HEK293 (cell line): ENCODE results near the gene TPR.

Experiments used
- BCL11A ChIP-seq: fragments of 450-650 bp; formaldehyde crosslinking; IDR thresholded peaks from 2 replicates; pipeline ENCODE4 v1.5.1; 2016; ENCODE audit warnings: low read depth, missing biosample characterization, missing genetic modification characterization
- BCL11B ChIP-seq: fragments of 450-650 bp; formaldehyde crosslinking; IDR thresholded peaks from 2 replicates; pipeline ENCODE4 v1.5.1; 2016; ENCODE audit warnings: low read depth, missing biosample characterization, missing genetic modification characterization
- CTCF ChIP-seq: fragments of 450-650 bp; formaldehyde crosslinking; IDR thresholded peaks from 2 replicates; pipeline ENCODE4 v1.5.1; 2016; ENCODE audit warnings: missing biosample characterization, missing genetic modification characterization
- ELK4 ChIP-seq: IDR thresholded peaks from 2 replicates; pipeline ENCODE4 v1.6.1; 2011; ENCODE audit warnings: mild to moderate bottlenecking, low read depth, low read length, borderline replicate concordance
- INSM2 ChIP-seq: fragments of 450-650 bp; formaldehyde crosslinking; IDR thresholded peaks from 2 replicates; pipeline ENCODE4 v1.5.1; 2016; ENCODE audit warnings: missing biosample characterization, missing genetic modification characterization
- KLF9 ChIP-seq: fragments of 450-650 bp; formaldehyde crosslinking; IDR thresholded peaks from 2 replicates; pipeline ENCODE4 v1.5.1; 2016; ENCODE audit warnings: missing biosample characterization, missing genetic modification characterization, low read depth
- MZF1 ChIP-seq: fragments of 450-650 bp; formaldehyde crosslinking; IDR thresholded peaks from 2 replicates; pipeline ENCODE4 v1.5.1; 2017; ENCODE audit warnings: missing biosample characterization, missing genetic modification characterization, borderline replicate concordance
- OVOL3 ChIP-seq: fragments of 450-650 bp; formaldehyde crosslinking; IDR thresholded peaks from 2 replicates; pipeline ENCODE4 v1.5.1; 2016; ENCODE audit warnings: missing biosample characterization, missing genetic modification characterization
- REST ChIP-seq: fragments of 450-650 bp; formaldehyde crosslinking; IDR thresholded peaks from 2 replicates; pipeline ENCODE4 v1.5.1; 2016; ENCODE audit warnings: missing biosample characterization, missing genetic modification characterization
- SALL2 ChIP-seq: fragments of 450-650 bp; formaldehyde crosslinking; IDR thresholded peaks from 2 replicates; pipeline ENCODE4 v1.5.0; 2017; ENCODE audit warnings: missing biosample characterization, mild to moderate bottlenecking, missing genetic modification characterization, borderline replicate concordance
- SCRT2 ChIP-seq: fragments of 450-650 bp; formaldehyde crosslinking; IDR thresholded peaks from 2 replicates; pipeline ENCODE4 v1.5.1; 2016; ENCODE audit warnings: missing biosample characterization, missing genetic modification characterization
- SP3 ChIP-seq: fragments of 450-650 bp; formaldehyde crosslinking; IDR thresholded peaks from 2 replicates; pipeline ENCODE4 v1.5.1; 2016; ENCODE audit warnings: missing biosample characterization, missing genetic modification characterization
- YY2 ChIP-seq: fragments of 450-650 bp; formaldehyde crosslinking; IDR thresholded peaks from 2 replicates; pipeline ENCODE4 v1.5.1; 2016; ENCODE audit warnings: missing biosample characterization, missing genetic modification characterization
- ZFP3 ChIP-seq: fragments of 450-650 bp; formaldehyde crosslinking; IDR thresholded peaks from 2 replicates; pipeline ENCODE4 v1.5.1; 2016; ENCODE audit warnings: low read depth, missing biosample characterization, missing genetic modification characterization
- ZNF112 ChIP-seq: fragments of 450-650 bp; formaldehyde crosslinking; IDR thresholded peaks from 2 replicates; pipeline ENCODE4 v1.5.0; 2017; ENCODE audit warnings: missing biosample characterization, missing genetic modification characterization
- ZNF133 ChIP-seq: fragments of 450-650 bp; formaldehyde crosslinking; IDR thresholded peaks from 2 replicates; pipeline ENCODE4 v1.5.1; 2016; ENCODE audit warnings: missing biosample characterization, missing genetic modification characterization
- ZNF214 ChIP-seq: fragments of 450-650 bp; formaldehyde crosslinking; IDR thresholded peaks from 2 replicates; pipeline ENCODE4 v1.5.1; 2017; ENCODE audit warnings: missing biosample characterization, mild to moderate bottlenecking, missing genetic modification characterization, borderline replicate concordance
- ZNF302 ChIP-seq: fragments of 450-650 bp; formaldehyde crosslinking; IDR thresholded peaks from 2 replicates; pipeline ENCODE4 v1.5.1; 2016; ENCODE audit warnings: missing biosample characterization, missing genetic modification characterization, low read depth
- ZNF335 ChIP-seq: fragments of 450-650 bp; formaldehyde crosslinking; conservative IDR thresholded peaks from 2 replicates; pipeline ENCODE4 v1.5.1; 2016; ENCODE audit warnings: missing biosample characterization, missing genetic modification characterization
- ZNF501 ChIP-seq: fragments of 450-650 bp; formaldehyde crosslinking; IDR thresholded peaks from 2 replicates; pipeline ENCODE4 v1.5.1; 2016; ENCODE audit warnings: missing biosample characterization, missing genetic modification characterization
- ZNF521 ChIP-seq: fragments of 450-650 bp; formaldehyde crosslinking; IDR thresholded peaks from 2 replicates; pipeline ENCODE4 v1.5.1; 2017; ENCODE audit warnings: missing biosample characterization, mild to moderate bottlenecking, missing genetic modification characterization
- ZNF561 ChIP-seq: fragments of 450-650 bp; IDR thresholded peaks from 2 replicates; pipeline ENCODE4 v1.5.1; 2018; ENCODE audit warnings: missing biosample characterization, missing genetic modification characterization, borderline replicate concordance
- ZNF571 ChIP-seq: fragments of 450-650 bp; formaldehyde crosslinking; IDR thresholded peaks from 2 replicates; pipeline ENCODE4 v1.5.0; 2017; ENCODE audit warnings: missing biosample characterization, missing genetic modification characterization
- ZNF645 ChIP-seq: fragments of 450-650 bp; formaldehyde crosslinking; IDR thresholded peaks from 2 replicates; pipeline ENCODE4; 2016; ENCODE audit warnings: missing biosample characterization, missing genetic modification characterization
- ZSCAN16 ChIP-seq: fragments of 450-650 bp; formaldehyde crosslinking; IDR thresholded peaks from 2 replicates; pipeline ENCODE4 v1.5.1; 2016; ENCODE audit warnings: missing biosample characterization, missing genetic modification characterization
- ZSCAN18 ChIP-seq: fragments of 450-650 bp; formaldehyde crosslinking; IDR thresholded peaks from 2 replicates; pipeline ENCODE4 v1.5.1; 2016; ENCODE audit warnings: missing biosample characterization, missing genetic modification characterization
- ZSCAN4 ChIP-seq: fragments of 450-650 bp; formaldehyde crosslinking; IDR thresholded peaks from 2 replicates; pipeline ENCODE4 v1.5.1; 2017; ENCODE audit warnings: missing biosample characterization, missing genetic modification characterization

The TPR gene

GRCh38 chr1:186375152-186375928, at the start of gene TPR, which contains the start of gene ODR4 (continued):
- no peak for TF ChIP-seq ZSCAN4 (tag by site-specific recombination)
- peak; percentile 94 for TF ChIP-seq ZNF501
- TF ChIP-seq ELK4, result no peak; the same call in 1 of the 2 replicates
- peak; percentile 91 for TF ChIP-seq SP3 (tag by site-specific recombination)
- no peak for TF ChIP-seq ZNF214 (tag by site-specific recombination)
- TF ChIP-seq REST (tag by site-specific recombination), result no peak; the same call in 1 of the 2 replicates
- TF ChIP-seq ZNF302 (tag by site-specific recombination), result no peak
- TF ChIP-seq ZNF645 (tag by site-specific recombination), result no peak
- no peak for TF ChIP-seq SCRT2 (tag by site-specific recombination)
- TF ChIP-seq ZFP3 (tag by site-specific recombination), result no peak
- peak; percentile 98 for TF ChIP-seq BCL11A
- peak; percentile 91 for TF ChIP-seq KLF9 (tag by site-specific recombination)
- TF ChIP-seq BCL11B, result peak; percentile 94
- no peak for TF ChIP-seq ZNF112
- TF ChIP-seq ZNF571 (tag by site-specific recombination), result no peak
- TF ChIP-seq ZNF561 (tag by site-specific recombination), result 0 out of 2 replicates have a peak, but pooled peaks have one; percentile 26
- TF ChIP-seq YY2 (tag by site-specific recombination), result peak; percentile 70; the same call in 1 of the 2 replicates
- 0 out of 2 replicates have a peak, but pooled peaks have one; percentile 62 for TF ChIP-seq ZSCAN16
- no peak; the same call in 1 of the 2 replicates for TF ChIP-seq ZNF133 (tag by site-specific recombination)
- TF ChIP-seq MZF1 (tag by site-specific recombination), result 0 out of 2 replicates have a peak, but pooled peaks have one; percentile 14
- TF ChIP-seq SALL2 (tag by site-specific recombination), result no peak
- TF ChIP-seq INSM2, result peak; percentile 81
- TF ChIP-seq ZNF335, result 0 out of 2 replicates have a peak, but pooled peaks have one; percentile 36
- 0 out of 2 replicates have a peak, but pooled peaks have one; percentile 40 for TF ChIP-seq ZSCAN18 (tag by site-specific recombination)
- peak; percentile 100 for TF ChIP-seq CTCF
- TF ChIP-seq OVOL3, result 0 out of 2 replicates have a peak, but pooled peaks have one; percentile 36
- TF ChIP-seq ZNF521, result no peak
